Effector memory CD8-positive, alpha-beta T cell (primary cell): ENCODE results near the gene MAP1LC3B2.
A peak's percentile ranks its signal among the peaks of the same experiment; 100 is the strongest.

Experiments used
- ATAC-seq: fragments of 150-1000 bp; cut with Tn5 transposase; replicated peaks from 2 replicates; pipeline ENCODE4 v1.10.0; 2021; ENCODE audit warnings: mild to moderate bottlenecking, moderate library complexity
- DNase-seq, 3 experiments: peaks; one replicate each; pipeline ENCODE4 v3.0.0; 2021
- H3K27ac Mint-ChIP-seq, 2 donors: one replicate each; pipeline ENCODE4 v1.8.0; 2022; ENCODE audit warnings: mild to moderate bottlenecking in 2 of 2, mixed read lengths in 2 of 2, moderate library complexity in 2 of 2
- H3K27me3 Mint-ChIP-seq, 2 donors: one replicate each; pipeline ENCODE4 v1.8.0; 2022; ENCODE audit warnings: mixed read lengths in 2 of 2
- H3K36me3 Mint-ChIP-seq: one replicate; pipeline ENCODE4 v1.8.0; 2022; ENCODE audit warnings: mild to moderate bottlenecking, moderate library complexity, mixed read lengths; ENCODE audit not compliant: insufficient read depth
- H3K4me1 Mint-ChIP-seq, 2 donors: one replicate each; pipeline ENCODE4 v1.8.0; 2022; ENCODE audit warnings: low read depth in 2 of 2, mixed read lengths in 2 of 2
- H3K4me3 Mint-ChIP-seq, 2 donors: one replicate each; pipeline ENCODE4 v1.8.0; 2022; ENCODE audit warnings: mild to moderate bottlenecking in 2 of 2, mixed read lengths in 2 of 2, moderate library complexity in 2 of 2
- H3K9me3 Mint-ChIP-seq, 2 donors: one replicate each; pipeline ENCODE4 v1.8.0; 2022; ENCODE audit warnings: mixed read lengths in 2 of 2

The MAP1LC3B2 gene

DNA sequence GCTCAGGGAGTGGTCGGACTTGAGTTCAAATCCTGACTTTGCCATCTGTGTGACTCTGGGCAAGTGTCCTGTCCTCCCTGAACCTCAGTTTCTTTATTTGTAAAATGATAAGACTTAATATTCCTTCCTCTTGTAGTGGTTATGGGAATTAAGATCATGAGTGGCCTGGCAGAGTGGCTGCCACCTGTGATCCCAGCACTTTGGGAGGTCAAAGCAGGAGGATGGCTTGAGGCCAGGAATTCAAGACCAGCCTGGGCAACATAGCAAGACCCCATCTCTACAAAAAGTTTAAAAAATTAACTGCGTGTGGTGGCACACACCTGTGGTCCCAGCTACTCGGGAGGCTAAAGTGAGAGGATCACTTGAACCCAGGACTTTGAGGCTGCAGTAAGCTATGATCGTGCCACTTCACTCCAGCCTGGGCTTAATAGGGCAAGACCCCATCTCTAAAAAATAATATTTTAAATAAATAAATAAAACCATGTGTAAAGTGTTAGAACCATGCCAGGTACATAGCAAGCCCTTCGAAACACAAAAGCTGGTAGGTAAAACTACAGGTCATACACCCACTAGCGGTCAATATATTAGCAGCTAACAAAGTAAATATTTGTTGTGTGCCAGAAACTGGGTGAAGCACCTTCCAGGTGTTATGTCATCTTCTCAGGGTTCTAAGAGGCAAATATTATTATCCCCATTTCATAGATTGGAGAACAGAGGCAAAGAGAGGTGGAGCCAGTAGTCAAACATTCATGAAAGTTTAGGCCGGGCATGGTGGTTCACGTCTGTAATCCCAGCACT is 17.4 kb upstream of the MAP1LC3B2 start:
- H3K27ac Mint-ChIP-seq, result no peak overlapping the region

DNA sequence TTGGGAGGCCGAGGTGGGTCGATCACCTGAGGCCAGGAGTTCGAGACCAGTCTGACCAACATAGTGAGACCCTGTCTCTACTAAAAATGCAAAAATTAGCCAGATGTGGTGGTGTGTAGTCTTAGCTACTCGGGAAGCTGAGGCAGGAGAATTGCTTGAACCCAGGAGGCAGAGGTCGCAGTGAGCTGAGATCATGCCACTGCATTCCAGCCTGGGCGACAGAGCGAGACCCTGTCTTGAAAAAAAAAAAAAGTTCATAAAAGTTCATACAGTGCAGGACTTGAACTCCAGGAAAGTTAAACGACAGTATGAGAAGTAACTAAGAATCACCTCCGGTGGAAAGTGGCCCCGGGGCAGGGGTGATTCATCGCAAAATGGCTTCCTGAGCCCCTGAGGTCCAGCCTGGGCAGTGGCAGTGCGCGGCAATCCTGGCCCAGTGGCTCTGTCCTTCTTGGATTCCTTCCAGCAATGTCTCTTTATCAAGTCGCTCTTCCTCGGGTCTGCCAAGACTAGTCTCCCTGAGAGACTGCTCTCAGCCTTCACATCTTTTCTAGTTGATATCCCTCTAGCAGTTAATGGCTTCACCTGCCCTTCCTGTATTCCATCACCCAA is 16.7 kb upstream of the MAP1LC3B2 start:
- Mint-ChIP-seq H3K4me3 (no peak overlapping the region), H3K36me3 (no peaks in the 10 kb centered on the region), H3K9me3 (no peaks in the 10 kb centered on the region), H3K27me3 (peaks cover 4 to 5% of the 10 kb centered on the region in 2 donors), H3K27ac (no peak overlapping the region), H3K4me1 (peaks cover 3% of the 10 kb centered on the region in 2 donors)
- DNase-seq (no peak), ATAC-seq (no peak)

More for the DNA sequence above, 17.4 kb upstream of the MAP1LC3B2 start:
- H3K36me3 Mint-ChIP-seq, result no peaks in the 10 kb centered on the region
- H3K4me3 Mint-ChIP-seq, result no peak overlapping the region
- DNase-seq (no peak), ATAC-seq (no peak)
- H3K4me1 Mint-ChIP-seq, result peaks cover 8 to 9% of the 10 kb centered on the region in 2 donors
- no peaks in the 10 kb centered on the region for H3K9me3 Mint-ChIP-seq
- H3K27me3 Mint-ChIP-seq, result no peaks in the 10 kb centered on the region

DNA sequence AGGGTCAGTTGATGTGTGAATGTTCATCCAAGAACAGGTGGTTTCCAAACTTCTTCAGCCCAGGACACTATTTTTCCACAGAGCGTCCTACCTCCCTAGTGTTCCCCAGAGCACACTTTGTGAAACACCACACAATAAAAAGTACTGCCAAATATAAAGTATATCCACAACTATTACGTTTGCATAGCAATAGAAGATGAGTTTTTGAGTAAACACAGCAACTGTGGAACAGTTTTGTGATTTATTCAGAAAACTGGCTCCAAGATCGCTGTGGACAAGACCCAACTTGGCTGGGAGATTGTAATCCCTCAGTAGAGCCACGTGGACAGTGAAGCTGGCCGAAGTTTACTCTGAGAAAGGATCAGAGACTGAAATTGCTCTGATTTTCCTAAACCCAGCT is 14.5 kb upstream of the MAP1LC3B2 start:
- no peak for ATAC-seq
- no peaks in the 10 kb centered on the region for H3K4me1 Mint-ChIP-seq
- no peak overlapping the region for H3K4me3 Mint-ChIP-seq
- no peak overlapping the region for H3K27ac Mint-ChIP-seq
- DNase-seq, result no peak
- no peaks in the 10 kb centered on the region for H3K36me3 Mint-ChIP-seq
- H3K9me3 Mint-ChIP-seq, result no peaks in the 10 kb centered on the region
- H3K27me3 Mint-ChIP-seq, result peaks cover 19 to 21% of the 10 kb centered on the region in 2 donors

DNA sequence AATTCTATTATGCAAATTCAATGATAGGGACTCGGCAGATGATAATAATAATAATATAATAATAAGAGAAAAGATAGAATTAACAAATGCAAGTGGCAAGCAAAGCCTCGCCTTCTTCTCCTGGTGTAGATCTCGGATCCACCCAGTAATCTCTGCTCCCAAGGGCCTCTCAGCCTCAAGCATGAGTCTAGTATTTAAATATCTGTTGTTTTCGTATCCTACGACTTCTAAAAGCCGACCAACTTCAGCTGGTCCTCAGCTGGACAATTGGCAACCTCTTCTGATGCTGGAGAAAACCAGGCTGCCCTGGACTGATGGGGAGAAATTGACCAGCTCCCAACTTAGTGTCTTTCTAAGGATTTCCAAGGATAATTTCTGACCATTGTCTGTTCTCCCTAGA is 14.0 kb upstream of the MAP1LC3B2 start:
- Mint-ChIP-seq H3K27me3 (peaks cover 19 to 22% of the 10 kb centered on the region in 2 donors), H3K4me1 (no peaks in the 10 kb centered on the region), H3K36me3 (no peaks in the 10 kb centered on the region), H3K4me3 (no peak overlapping the region), H3K27ac (no peak overlapping the region), H3K9me3 (no peaks in the 10 kb centered on the region)
- DNase-seq (no peak), ATAC-seq (no peak)

DNA sequence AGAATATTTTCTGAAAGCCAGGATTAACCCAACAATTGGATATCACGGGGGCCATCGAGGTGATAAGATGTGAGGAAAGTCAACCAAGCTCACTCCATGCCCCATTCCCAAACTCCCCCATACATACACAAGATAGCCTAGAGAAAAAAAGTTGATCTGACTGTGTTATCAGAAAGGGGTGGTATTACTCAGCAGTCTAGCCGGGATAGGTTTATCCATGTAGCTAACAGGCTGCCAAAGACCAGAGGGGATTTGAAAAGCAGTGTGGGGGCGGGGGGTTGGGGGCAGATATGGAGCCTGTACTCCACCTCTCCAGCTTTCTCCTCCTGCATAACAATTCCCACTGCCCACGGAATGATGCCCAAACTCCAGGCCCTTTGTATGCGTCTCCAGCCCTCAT is 13.2 kb upstream of the MAP1LC3B2 start:
- Mint-ChIP-seq H3K27me3 (peaks cover 19 to 22% of the 10 kb centered on the region in 2 donors), H3K27ac (no peak overlapping the region), H3K4me1 (no peaks in the 10 kb centered on the region), H3K4me3 (no peak overlapping the region), H3K9me3 (no peaks in the 10 kb centered on the region), H3K36me3 (no peaks in the 10 kb centered on the region)
- DNase-seq (no peak), ATAC-seq (no peak)

DNA sequence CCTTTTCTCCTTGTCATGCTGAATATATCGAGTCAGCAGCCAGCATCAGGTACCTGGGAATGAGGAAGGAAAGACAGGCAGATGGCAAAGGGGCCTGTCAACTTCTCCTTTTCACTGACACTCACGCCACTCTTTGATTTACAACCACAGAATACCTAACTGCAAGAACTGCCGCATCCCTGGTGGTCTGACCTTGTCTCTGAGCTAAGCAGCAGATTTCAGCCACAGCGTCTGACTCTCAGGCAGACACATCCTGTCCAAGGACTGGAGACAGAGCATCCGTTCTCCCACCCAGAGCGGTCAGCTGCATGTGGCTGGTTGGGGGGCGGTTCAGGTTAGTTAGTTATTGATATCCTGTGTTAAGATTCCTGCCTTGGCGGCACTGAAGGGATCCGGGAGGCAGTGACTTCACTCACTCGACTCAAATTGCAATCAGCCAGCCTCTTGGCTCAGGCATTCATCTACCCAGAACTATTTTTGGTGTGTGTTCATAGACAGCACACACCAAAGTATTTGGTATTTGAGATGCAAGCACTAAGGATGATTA is 11.2 kb upstream of the MAP1LC3B2 start:
- ATAC-seq (no peak), DNase-seq (no peak)
- H3K4me3 Mint-ChIP-seq, result no peak overlapping the region
- H3K4me1 Mint-ChIP-seq, result no peaks in the 10 kb centered on the region
- H3K27me3 Mint-ChIP-seq, result peaks cover 19 to 22% of the 10 kb centered on the region in 2 donors
- H3K36me3 Mint-ChIP-seq, result no peaks in the 10 kb centered on the region
- H3K9me3 Mint-ChIP-seq, result no peaks in the 10 kb centered on the region
- no peak overlapping the region for H3K27ac Mint-ChIP-seq

DNA sequence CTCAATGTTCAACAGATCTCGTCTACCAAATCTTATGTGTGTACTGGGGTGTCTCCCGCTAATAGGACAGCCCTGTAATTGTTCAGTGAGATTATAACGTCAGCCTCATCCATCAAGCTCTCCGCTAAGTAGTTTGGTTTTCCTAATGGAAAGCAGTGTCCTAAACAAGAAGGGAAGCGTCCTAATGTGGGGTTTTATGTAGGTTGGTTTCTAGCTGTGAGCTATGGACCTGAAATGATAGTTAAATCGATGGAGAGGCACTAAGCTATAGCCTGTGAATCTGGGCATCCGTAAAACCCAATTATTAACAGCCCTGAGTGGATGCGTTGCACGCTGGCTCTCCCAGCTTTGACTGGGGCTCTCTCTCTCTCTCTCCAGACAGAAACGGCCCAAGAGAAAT is 9.2 kb upstream of the MAP1LC3B2 start:
- no peaks in the 10 kb centered on the region for H3K36me3 Mint-ChIP-seq
- no peak for DNase-seq
- H3K27me3 Mint-ChIP-seq, result peaks cover 19 to 22% of the 10 kb centered on the region in 2 donors
- no peak for ATAC-seq
- H3K4me3 Mint-ChIP-seq, result no peak overlapping the region
- H3K9me3 Mint-ChIP-seq, result no peaks in the 10 kb centered on the region
- no peaks in the 10 kb centered on the region for H3K4me1 Mint-ChIP-seq
- no peak overlapping the region for H3K27ac Mint-ChIP-seq

DNA sequence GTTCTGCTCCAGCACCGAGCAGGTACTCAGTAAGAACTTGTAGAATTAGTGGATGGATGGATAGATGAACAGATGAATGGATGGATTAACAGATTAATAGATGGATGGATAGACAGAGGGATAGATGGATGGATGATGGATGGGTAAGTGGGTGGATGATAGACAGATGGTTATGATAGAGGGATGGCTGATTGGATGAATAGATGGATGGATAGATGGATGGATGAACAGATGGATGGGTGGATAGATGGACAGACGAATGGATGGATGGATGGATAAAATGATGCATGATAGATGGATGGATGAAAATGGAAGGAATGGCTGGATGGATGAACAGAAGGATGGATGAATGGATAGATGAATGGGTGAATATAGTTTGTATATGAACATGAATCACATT is 8.0 kb upstream of the MAP1LC3B2 start:
- Mint-ChIP-seq H3K27ac (no peak overlapping the region), H3K36me3 (no peaks in the 10 kb centered on the region), H3K4me3 (no peak overlapping the region), H3K9me3 (no peaks in the 10 kb centered on the region), H3K27me3 (peaks cover 19 to 22% of the 10 kb centered on the region in 2 donors), H3K4me1 (no peaks in the 10 kb centered on the region)
- ATAC-seq (no peak), DNase-seq (no peak)

DNA sequence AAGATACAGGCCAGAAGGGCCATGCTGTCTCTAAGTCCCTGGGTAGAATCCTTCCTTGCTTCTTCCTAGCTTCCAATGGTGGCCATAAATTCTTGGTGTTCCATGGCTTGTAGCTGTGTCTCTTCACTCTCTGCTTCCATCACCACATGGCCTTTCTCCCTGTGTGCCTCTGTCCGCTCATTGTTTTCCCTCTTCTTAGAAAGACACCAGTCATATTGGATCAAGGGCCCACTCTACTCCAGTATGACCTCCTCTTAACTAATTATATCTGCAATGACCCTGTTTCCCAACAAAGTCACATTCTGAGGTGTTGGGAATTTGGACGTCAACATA is 7.6 kb upstream of the MAP1LC3B2 start:
- Mint-ChIP-seq H3K9me3 (no peaks in the 10 kb centered on the region), H3K27me3 (peaks cover 19 to 22% of the 10 kb centered on the region in 2 donors), H3K4me1 (no peaks in the 10 kb centered on the region), H3K4me3 (no peak overlapping the region), H3K27ac (no peak overlapping the region), H3K36me3 (no peaks in the 10 kb centered on the region)
- no peak for ATAC-seq
- no peak for DNase-seq

DNA sequence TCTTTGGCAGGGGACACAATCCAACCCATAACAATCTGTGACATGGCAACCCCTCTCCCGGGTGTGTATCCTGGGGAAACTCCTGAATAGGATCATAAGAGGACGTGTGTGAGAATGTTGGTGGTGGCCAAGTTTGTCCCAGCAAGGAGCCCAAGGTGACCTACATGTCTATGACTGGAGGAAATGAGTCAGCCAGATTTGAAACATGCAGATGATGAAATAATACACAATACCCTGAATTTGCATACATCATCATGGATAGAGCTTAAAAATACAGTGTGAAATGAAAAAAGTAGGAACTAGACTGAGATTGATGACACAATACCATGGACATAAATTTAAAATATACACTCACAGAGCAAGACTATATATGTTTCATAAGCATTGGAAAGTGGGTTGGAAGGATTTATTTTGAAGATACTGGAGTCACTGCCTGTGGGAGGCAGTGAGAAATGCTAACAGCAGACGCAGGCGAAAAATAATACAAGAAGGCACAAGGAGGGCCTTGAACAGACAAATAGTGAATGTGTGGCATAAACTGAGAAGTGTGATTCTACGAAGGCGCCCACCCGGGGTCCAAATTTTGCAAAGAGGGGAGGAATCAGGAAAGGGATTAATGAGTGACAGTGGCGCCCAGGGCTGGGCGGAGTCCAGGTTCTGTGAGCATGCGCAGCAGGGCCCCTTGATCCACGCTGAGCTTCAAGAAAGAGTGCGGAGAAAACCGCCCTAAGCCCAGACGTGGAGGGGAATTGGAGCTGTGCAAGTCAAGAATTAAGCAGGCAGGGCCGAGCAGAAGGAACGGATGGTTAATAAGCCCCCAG is 7.0 kb upstream of the MAP1LC3B2 start:
- H3K36me3 Mint-ChIP-seq, result no peaks in the 10 kb centered on the region
- H3K4me1 Mint-ChIP-seq, result no peaks in the 10 kb centered on the region
- no peaks in the 10 kb centered on the region for H3K9me3 Mint-ChIP-seq
- DNase-seq (no peak), ATAC-seq (peak; percentile 27)
- no peak overlapping the region for H3K4me3 Mint-ChIP-seq
- peaks cover 17 to 20% of the 10 kb centered on the region in 2 donors for H3K27me3 Mint-ChIP-seq
- H3K27ac Mint-ChIP-seq, result no peak overlapping the region

DNA sequence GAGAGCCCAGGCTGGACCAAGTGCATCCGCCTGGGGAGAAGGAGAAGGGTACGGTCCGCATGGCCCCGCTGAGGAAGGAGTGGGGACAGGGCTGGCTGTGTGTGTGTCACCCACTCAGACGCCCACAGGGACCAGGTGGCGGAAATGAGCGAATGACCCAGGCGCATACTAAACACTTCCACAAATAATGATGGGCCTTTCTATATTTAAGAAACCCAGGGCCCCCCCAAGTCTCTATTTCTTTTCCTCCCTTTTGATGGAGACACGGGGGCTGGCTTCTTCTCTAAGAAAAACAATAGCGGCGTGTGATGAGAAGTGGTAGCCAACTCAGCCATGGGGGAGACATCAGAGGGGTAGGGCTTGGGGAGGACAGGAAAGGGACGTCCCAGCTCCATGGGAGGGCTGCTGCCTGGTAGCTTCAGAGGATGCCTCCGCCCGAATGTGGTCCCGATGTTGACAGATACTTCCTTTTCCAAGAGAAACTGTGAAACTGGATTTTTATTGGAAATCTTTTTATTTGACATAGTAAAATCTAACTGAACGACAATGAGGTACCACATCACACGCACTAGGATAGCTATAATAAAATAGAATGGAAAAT is 6.3 kb upstream of the MAP1LC3B2 start:
- no peak overlapping the region for H3K4me3 Mint-ChIP-seq
- no peak overlapping the region for H3K27ac Mint-ChIP-seq
- H3K27me3 Mint-ChIP-seq, result peaks cover 9 to 14% of the 10 kb centered on the region in 2 donors
- DNase-seq, result no peak
- no peak for ATAC-seq
- no peaks in the 10 kb centered on the region for H3K36me3 Mint-ChIP-seq
- H3K4me1 Mint-ChIP-seq, result no peaks in the 10 kb centered on the region
- no peaks in the 10 kb centered on the region for H3K9me3 Mint-ChIP-seq

DNA sequence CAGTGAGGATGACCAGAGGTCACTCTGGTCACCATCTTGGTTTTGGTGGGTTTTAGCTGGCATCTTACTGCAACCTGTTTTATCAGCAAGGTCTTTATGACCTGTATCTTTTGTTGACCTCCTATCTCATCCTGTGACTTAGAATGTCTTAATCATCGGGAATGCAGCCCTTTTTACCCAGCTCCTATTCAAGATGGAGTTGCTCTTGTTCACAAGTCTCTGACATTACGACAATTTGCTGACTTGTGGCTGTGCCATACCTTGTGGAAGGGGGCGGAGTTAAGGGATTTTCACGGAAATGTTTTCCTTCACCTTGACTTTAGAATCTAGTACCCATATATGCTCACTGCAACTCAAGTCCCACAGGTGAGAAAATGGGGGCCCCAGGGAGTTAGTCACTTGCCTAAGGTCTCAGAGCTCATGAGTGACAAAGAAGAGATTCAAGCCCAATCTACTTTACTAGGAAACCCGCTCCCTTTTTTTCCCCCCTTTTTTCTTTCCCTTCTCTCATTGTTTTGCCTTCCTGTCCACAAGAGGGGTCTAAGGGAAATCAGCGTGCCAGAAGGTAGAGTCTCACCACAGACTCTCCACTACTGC is 2.7 kb upstream of the MAP1LC3B2 start:
- H3K27me3 Mint-ChIP-seq, result no peaks in the 10 kb centered on the region
- peaks cover 23% of the 10 kb centered on the region in 2 donors for H3K4me1 Mint-ChIP-seq
- H3K4me3 Mint-ChIP-seq, result no peak overlapping the region
- H3K36me3 Mint-ChIP-seq, result peaks cover 12% of the 10 kb centered on the region
- no peak overlapping the region for H3K27ac Mint-ChIP-seq
- DNase-seq (no peak), ATAC-seq (no peak)
- no peaks in the 10 kb centered on the region for H3K9me3 Mint-ChIP-seq
